Panc1 (cell line): ENCODE results near the gene CALHM4. TPM values are rescaled to one million over a fixed set of nuclear protein-coding genes. Genes with fewer than 3 reads are reported as not detected.

Experiments
- ATAC-seq: fragments of 200-7000 bp; cut with Tn5 transposase; 2 replicates; pipeline ENCODE4 v1.9.1; 2020; ENCODE audit warnings: mild to moderate bottlenecking, moderate library complexity
- BruUV-seq: library from RNA; stranded (reverse); fragments of 400-500 nt; replicated peaks from 2 replicates; lab custom pipeline; 2021; lab: Mats Ljungman, UMichigan
- CTCF ChIA-PET: fragments of 300-600 bp; sonication (Branson Sonifier 250); formaldehyde crosslinking; loops from one replicate; lab custom pipeline; 2022; ENCODE audit warnings: antibody characterized with exemption; lab: Charles Lee
- POLR2A ChIA-PET: fragments of 300-600 bp; sonication (Branson Sonifier 250); formaldehyde crosslinking; loops from one replicate; lab custom pipeline; 2022; ENCODE audit warnings: antibody characterized with exemption; lab: Charles Lee
- DNase-seq: peaks from one replicate; pipeline ENCODE4 v3.0.0-alpha.2; 2010; ENCODE audit warnings: low read depth, low spot score
- H3K27ac ChIP-seq: 2 replicates; pipeline ENCODE4 v1.5.1; 2011; ENCODE audit warnings: mild to moderate bottlenecking, low read length, inconsistent platforms
- H3K27me3 ChIP-seq: fragments of 200-500 bp; sonication (Bioruptor generic); 2 replicates; pipeline ENCODE4 v1.6.0; 2014; ENCODE audit warnings: low read length, inconsistent platforms; ENCODE audit not compliant: control insufficient read depth, insufficient read depth
- H3K36me3 ChIP-seq: fragments of 200-500 bp; sonication (Bioruptor generic); 2 replicates; pipeline ENCODE4 v1.5.1; 2014; ENCODE audit warnings: inconsistent platforms, mild to moderate bottlenecking, low read length, moderate library complexity; ENCODE audit not compliant: control insufficient read depth, insufficient read depth
- H3K4me1 ChIP-seq: 2 replicates; pipeline ENCODE4 v1.5.1; 2011; ENCODE audit warnings: inconsistent platforms, mild to moderate bottlenecking, low read length, moderate library complexity; ENCODE audit not compliant: control insufficient read depth, insufficient read depth
- H3K4me3 ChIP-seq, 2 experiments: 2 replicates each; pipeline ENCODE4 v1.5.1; 2011 to 2012; ENCODE audit warnings: low read depth in 2 of 2, low read length in 2 of 2, mild to moderate bottlenecking in 2 of 2, inconsistent platforms in 1 of 2, moderate library complexity in 1 of 2
- H3K9me3 ChIP-seq: fragments of 200-500 bp; sonication (Bioruptor generic); 2 replicates; pipeline ENCODE4 v1.5.1; 2014; ENCODE audit warnings: low read depth, mild to moderate bottlenecking, inconsistent platforms, low read length, moderate library complexity; ENCODE audit not compliant: control insufficient read depth, insufficient read depth
- CTCF ChIP-seq: fragments of 450-650 bp; IDR thresholded peaks from 2 replicates; pipeline ENCODE4 v1.5.1; 2017; ENCODE audit warnings: mild to moderate bottlenecking
- POLR2AphosphoS5 ChIP-seq: IDR thresholded peaks from 2 replicates; pipeline ENCODE4 v1.6.1; 2012; ENCODE audit warnings: mild to moderate bottlenecking, low read depth, low read length, moderate library complexity
- REST ChIP-seq, 2 experiments: IDR thresholded peaks; 2 replicates each; pipeline ENCODE4 v1.6.1; 2011 to 2012; ENCODE audit warnings: low read depth in 2 of 2, control low read depth in 1 of 2, low read length in 1 of 2, mild to moderate bottlenecking in 1 of 2, moderate library complexity in 1 of 2; ENCODE audit not compliant: insufficient read depth in 1 of 2
- SIN3A ChIP-seq: IDR thresholded peaks from 2 replicates; pipeline ENCODE4 v1.6.1; 2012; ENCODE audit warnings: low read depth, mild to moderate bottlenecking, low read length, moderate library complexity, borderline replicate concordance; ENCODE audit not compliant: insufficient read depth
- TCF7L2 ChIP-seq: IDR thresholded peaks from 2 replicates; pipeline ENCODE4 v1.6.1; 2011; ENCODE audit warnings: mild to moderate bottlenecking, low read depth, low read length, inconsistent platforms
- in situ Hi-C: cut with HindIII; loops from 2 replicates; pipeline ENCODE4 v1.10.0; 2016; ENCODE audit warnings: low sequenced_read_pairs, low pct_unique_long_range_greater_than_20kb
- intact Hi-C: fragments of 100-400 bp; cut with micrococcal nuclease; formaldehyde crosslinking; loops from one replicate; pipeline ENCODE4 v1.10.0; 2022; ENCODE audit not compliant: unreplicated experiment
- total RNA-seq: library from RNA; stranded (reverse); gene quantifications from one replicate; pipeline ENCODE4 v1.2.1, GENCODE V29; 2021; ENCODE audit not compliant: unreplicated experiment

Gene CALHM4
- total RNA-seq, 1 experiment from 2014 or later, result not detected

- in situ Hi-C loops (no loop called here), intact Hi-C loops (no loop called here)
- H3K9me3 ChIP-seq, result no peaks in the 10 kb centered on the region
- no peak for DNase-seq
- no TSS peak for BruUV-seq
- H3K4me1 ChIP-seq, result peaks cover 17% of the 10 kb centered on the region
- POLR2A ChIA-PET, result no interaction called here
- H3K36me3 ChIP-seq, result no peaks in the 10 kb centered on the region; the same call in none of the 2 replicates
- H3K27me3 ChIP-seq, result peaks cover 8% of the 10 kb centered on the region
- ATAC-seq, result no peak
- CTCF ChIA-PET, result interaction anchor here (0.6 kb wide), 1 partner anchor 175 kb away, joined by 3 read pairs; no protein-coding TSS in a partner anchor
- TF ChIP-seq CTCF, result no peak
- TF ChIP-seq POLR2AphosphoS5, result no peak
- no peak for TF ChIP-seq REST (IDR thresholded peaks at IDR 0.05; ENCODE audit: insufficient read depth in 1 of 2, low read depth in 2 of 2, low read length in 1 of 2)
- no peak for TF ChIP-seq SIN3A
- TF ChIP-seq TCF7L2, result no peak
- no peak overlapping the region for H3K4me3 ChIP-seq
- no peak overlapping the region for H3K27ac ChIP-seq
Measured at GRCh38 chr6:116568111-116568510, 14.6 kb downstream of the CALHM4 start.

- no peak for DNase-seq
- CTCF ChIA-PET, result interaction anchor here (0.6 kb wide), 1 partner anchor 176 kb away, joined by 3 read pairs; no protein-coding TSS in a partner anchor
- POLR2A ChIA-PET, result no interaction called here
Measured at GRCh38 chr6:116568821-116569755, 15.5 kb downstream of the CALHM4 start.

More at GRCh38 chr6:116568821-116569755, 15.5 kb downstream of the CALHM4 start:
- intact Hi-C loops (no loop called here), in situ Hi-C loops (no loop called here)
- Histone ChIP-seq H3K27me3 (peaks cover 4% of the 10 kb centered on the region; the same call in 1 of the 2 replicates), H3K9me3 (no peaks in the 10 kb centered on the region), H3K4me1 (peaks cover 22% of the 10 kb centered on the region), H3K4me3 (no peak overlapping the region), H3K36me3 (no peaks in the 10 kb centered on the region; the same call in none of the 2 replicates), H3K27ac (no peak overlapping the region)
- no peak for TF ChIP-seq REST (IDR thresholded peaks at IDR 0.05; ENCODE audit: insufficient read depth in 1 of 2, low read depth in 2 of 2, low read length in 1 of 2)
- no peak for TF ChIP-seq SIN3A
- no peak for TF ChIP-seq TCF7L2
- no peak for TF ChIP-seq CTCF
- TF ChIP-seq POLR2AphosphoS5, result no peak
- BruUV-seq, result no TSS peak
- no peak for ATAC-seq
